ENCODE data around the gene ATXN7L2.
A peak's percentile ranks its signal among the peaks of the same experiment; 100 is the strongest.

ATXN7L2 gene

DNA sequence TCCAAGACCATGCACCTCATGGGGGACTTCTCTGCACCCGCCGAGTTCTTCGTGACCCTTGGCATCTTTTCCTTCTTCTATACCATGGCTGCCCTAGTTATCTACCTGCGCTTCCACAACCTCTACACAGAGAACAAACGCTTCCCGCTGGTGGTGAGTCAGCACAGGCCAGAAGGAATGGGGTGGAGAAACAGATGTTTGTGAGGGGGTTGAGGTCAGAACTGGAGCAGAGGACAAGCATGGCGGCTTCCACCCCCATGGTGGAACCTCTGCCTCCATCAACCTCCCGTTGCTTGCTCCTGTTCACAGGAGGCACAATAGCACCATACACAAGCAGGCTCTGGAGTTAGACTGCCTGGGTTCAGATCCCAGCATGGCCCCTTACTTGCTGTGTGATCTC is 6.9 kb upstream of the ATXN7L2 start:
- DNase-seq = no peak

DNA sequence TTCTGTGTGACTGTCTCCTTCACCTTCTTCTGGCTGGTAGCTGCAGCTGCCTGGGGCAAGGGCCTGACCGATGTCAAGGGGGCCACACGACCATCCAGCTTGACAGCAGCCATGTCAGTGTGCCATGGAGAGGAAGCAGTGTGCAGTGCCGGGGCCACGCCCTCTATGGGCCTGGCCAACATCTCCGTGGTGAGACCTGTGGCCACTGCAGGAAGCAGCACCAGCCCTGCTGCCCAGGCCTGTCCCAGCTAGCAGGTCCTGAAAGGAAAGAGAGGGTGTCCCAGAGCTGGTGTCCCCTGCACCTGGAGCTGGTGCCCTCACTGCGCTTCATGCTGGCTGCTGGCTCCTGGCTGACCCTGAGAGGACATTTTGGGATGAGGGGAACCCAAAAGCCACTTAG is 5.9 kb upstream of the ATXN7L2 start:
- DNase-seq = no peak

GRCh38 chr1:109478806-109479205 is 4.9 kb upstream of the ATXN7L2 start:
- DNase-seq = peak; percentile 41

DNA sequence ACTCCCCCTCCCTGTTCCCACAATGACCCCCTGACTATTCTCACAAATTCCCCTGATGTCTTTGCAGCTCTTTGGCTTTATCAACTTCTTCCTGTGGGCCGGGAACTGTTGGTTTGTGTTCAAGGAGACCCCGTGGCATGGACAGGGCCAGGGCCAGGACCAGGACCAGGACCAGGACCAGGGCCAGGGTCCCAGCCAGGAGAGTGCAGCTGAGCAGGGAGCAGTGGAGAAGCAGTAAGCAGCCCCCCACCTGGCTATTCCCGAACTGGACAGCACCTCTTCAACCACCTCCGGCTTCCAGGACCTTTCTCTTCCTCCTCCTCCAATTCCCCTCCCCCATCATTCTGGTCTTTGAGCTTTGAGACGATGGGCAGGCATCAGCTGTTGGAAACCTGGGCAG is 4.4 kb upstream of the ATXN7L2 start:
- peak; percentile 28 for DNase-seq

- peak; percentile 32 for DNase-seq
Observed at GRCh38 chr1:109479901-109480300, 3.8 kb upstream of the ATXN7L2 start.

GRCh38 chr1:109481646-109482045 is 2.1 kb upstream of the ATXN7L2 start:
- no peak for DNase-seq

- DNase-seq = no peak
Observed at GRCh38 chr1:109482242-109482641, 1.5 kb upstream of the ATXN7L2 start.

DNA sequence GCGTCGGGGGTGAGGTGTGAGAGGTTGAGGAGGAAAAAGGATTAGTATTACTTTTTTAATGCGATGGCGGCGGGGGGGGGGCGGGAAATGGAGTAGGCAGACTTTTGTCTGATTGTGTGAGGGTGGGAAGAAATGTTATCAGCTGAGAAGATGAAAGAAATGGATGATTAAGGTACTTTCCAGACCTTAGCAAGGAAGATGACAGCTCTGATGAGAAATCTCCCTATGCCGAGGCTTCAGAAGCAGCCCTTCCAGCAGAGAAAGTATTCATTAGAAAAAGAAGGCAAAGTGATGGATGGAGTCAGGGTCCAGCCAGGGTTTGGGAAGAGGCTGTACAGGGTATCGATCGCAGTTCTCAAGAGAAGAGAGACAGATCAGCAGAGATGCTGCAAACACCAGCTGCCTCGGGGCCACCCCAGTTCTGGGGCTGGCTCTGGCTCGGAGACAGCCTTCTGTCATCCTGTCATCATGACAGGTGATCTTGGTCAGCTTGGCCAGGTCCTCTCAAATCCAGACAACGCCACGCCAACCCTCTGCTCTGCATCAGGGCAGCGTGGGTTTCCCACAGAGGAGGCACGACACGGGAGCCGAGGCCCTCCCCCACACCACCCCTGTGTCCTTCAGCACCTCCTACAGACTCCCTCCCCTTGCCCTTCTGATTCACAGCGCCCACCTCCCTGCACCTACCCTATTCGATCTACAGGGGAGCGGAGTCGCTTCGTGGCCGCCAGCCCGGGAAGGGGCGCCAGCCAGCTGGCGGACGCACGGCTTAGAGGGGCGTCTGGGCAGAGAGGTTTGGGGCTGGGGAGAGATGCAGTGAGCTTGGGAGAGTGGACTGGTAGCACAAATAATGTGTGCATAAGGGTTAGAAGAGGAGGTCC is 674 bp upstream of the ATXN7L2 start:
- no peak for DNase-seq

GRCh38 chr1:109484519-109484975 is 842 bp downstream of the ATXN7L2 start:
- no peak for DNase-seq

DNA sequence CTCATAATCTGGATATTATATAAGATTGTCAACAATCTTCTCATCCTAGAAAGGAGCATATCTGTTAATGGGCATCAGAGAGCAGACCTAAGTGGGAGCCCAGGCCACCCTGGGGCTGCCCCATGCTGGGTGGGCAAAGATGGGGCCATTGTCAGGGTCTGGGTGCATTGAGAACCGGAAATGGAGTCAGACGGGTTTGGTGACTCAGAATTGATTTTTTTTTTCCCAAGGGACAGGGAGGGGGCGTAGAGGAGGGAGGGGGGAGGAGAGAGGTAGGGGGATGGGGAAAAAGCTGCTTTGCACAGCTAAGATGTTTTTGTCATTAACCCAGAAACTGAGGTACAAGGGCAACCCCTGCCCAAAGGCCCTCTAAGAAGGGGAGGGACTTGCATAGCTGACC is 1.3 kb downstream of the ATXN7L2 start:
- no peak for DNase-seq

GRCh38 chr1:109487261-109487660 is 3.6 kb downstream of the ATXN7L2 start:
- no peak for DNase-seq

DNA sequence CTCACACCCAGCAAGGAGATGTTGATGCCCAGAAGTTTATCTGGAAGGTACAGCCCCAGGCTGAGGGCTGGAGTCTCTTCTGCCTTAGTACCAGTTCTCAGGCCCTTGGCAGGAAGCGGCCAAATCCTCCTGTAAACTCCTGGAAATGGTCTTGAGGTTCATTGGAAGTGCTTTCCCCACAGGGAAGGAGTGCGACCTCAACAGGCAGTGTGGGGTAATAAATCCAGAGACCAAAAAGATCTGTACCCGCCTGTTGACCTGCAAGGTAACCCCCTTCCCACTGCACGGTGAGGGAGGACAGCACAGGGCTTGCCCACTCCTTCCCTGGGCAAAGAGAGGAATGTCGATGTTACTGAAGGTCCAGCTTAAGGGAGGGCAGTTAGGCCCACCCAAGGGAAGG is 4.5 kb downstream of the ATXN7L2 start:
- no peak for DNase-seq

DNA sequence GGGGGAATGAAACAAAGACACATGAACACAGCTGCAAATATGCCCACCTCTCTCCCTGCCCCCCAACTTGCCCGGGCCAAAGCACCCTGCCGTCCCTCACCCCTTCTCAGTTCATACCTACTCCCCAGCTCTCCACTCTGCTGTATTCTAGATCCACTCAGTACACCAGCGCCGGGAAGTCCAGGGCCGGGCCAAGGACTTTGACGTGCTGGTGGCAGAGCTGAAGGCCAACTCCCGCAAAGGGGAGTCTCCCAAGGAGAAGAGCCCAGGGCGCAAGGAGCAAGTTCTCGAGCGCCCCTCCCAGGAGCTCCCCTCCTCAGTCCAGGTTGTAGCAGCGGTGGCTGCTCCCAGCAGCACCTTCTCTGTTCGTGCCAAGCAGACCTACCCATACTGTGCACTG is 5.0 kb downstream of the ATXN7L2 start:
- no peak for DNase-seq

DNA sequence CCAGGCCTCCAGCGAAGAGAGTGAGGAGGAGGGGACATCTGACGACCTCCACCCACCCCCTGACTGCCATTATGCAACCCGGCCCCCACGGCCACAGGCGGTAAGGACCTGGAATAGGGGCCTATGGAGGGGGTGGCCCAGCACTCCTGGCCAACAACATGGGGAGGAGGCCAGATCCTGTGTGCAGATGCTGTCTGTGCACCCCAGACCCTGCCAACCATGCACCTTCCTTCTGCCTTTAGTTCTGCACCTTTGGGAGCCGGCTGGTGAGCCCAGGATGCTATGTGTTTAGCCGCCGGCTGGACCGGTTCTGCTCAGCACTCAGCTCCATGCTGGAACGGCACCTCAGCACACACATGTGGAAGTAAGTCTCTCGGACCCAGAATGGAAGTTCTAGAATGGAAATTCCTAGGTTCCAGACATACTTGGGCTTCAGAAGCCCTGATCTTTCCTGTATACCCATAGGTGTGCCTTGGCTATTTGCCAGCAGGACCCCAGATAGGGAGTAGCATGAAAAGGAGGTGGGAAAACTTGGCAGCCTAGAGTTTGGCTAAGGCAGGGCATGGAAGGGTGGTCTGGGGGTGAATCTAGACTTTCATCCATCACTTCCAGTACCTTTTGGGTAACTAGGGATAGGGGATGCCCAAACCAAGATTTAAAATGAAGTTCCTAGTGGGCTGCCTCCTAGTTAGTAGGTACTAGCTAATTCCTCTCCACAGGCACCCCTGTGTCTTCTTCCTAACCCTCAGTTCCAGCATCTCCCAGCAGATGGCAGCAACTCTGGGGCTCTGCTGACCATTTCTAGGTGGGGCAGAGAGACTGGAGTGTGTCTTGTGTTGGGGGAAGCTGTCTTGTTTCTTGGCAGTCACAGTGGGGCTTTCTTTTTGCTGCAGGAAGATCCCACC is 6.6 kb downstream of the ATXN7L2 start:
- peak; percentile 72 for DNase-seq

DNA sequence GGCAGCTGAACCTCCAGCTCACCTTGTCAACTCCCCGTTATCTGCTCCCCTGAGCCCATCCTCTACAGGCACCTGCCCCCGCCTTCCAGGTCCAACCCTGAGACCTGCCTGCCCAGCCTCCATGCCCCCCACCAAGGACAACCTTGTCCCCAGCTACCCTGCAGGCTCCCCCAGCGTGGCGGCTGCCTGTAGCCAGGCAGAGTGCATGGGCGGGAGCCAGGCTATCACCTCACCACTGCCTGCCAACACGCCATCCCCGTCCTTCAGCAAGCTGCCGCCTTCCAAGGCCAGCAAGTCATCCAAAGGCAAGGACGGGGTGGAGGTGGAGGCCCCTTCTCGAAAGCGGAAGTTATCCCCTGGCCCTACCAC is 7.2 kb downstream of the ATXN7L2 start:
- no peak for DNase-seq

GRCh38 chr1:109491372-109491771 is 7.7 kb downstream of the ATXN7L2 start:
- no peak for DNase-seq

- no peak for DNase-seq
Observed at GRCh38 chr1:109492779-109493178, 9.1 kb downstream of the ATXN7L2 start.

- no peak for DNase-seq
Observed at GRCh38 chr1:109493227-109493626, 9.5 kb downstream of the ATXN7L2 start.

- DNase-seq = peak; percentile 95
Observed at GRCh38 chr1:109493805-109494539, 10.3 kb downstream of the ATXN7L2 start, which contains the start of gene CYB561D1. CYB561D1 (plus strand) TSS chr1:109494094; CDS start chr1:109494140, 46 bp downstream.

DNA sequence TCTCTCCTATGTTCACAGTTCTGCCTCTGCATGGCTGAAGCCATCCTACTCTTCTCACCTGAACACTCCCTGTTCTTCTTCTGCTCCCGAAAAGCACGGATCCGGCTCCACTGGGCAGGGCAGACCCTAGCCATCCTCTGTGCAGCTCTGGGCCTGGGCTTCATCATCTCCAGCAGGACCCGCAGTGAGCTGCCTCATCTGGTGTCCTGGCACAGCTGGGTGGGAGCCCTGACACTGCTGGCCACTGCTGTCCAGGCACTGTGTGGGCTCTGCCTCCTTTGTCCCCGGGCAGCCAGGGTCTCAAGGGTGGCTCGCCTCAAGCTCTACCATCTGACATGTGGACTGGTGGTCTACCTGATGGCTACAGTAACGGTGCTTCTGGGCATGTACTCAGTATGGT is 12.0 kb downstream of the ATXN7L2 start:
- no peak for DNase-seq

DNA sequence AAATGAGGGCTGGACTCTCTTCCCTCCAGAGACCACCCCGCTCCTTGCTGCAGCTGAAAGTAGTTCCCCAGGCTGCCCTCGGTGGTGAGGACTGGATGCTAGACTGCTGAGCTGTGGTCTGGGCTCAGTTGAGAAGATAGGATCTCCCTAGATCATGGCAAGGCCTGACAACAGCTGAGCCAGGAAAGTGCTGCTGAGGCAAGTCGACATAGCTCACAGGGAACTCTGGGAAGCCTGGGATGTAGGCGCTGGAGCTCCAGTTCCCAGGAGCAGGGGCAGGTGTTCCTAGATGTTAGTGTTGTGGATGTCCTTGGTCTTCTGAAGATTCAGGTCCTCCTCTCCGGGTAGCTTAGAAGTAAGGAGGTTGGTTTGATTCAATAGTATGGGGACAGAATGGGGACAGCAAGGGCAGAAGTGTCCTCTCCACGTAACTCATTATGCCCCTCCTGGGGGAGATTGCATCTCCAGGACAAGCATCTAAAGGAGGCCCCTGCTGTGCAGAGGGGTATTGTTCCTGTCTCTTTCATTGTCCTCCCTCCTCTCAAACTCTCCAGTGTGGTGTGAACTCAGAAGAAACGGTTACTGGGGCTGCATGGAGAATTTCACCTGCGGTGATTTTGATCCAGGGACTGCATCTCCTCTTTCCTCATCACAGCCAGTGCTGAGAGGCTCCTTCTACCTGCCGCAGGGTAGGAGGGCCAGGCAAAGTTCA is 13.9 kb downstream of the ATXN7L2 start:
- no peak for DNase-seq

- DNase-seq = no peak
Observed at GRCh38 chr1:109498161-109498801, 14.6 kb downstream of the ATXN7L2 start.

All from right forelimb (tissue), 1 donor.